SK-N-MC (cell line): ENCODE measurements around the gene ARHGEF7.

Experiments
- DNase-seq: peaks from one replicate; pipeline ENCODE4 v3.0.0-alpha.2; 2011; ENCODE audit warnings: low read depth, low spot score
- H3K27ac ChIP-seq: fragments of 200-600 bp; sonication (generic); 2 replicates; pipeline ENCODE4 v1.5.1; 2016; ENCODE audit warnings: mixed run types
- H3K36me3 ChIP-seq: fragments of 200-600 bp; sonication (generic); 2 replicates; pipeline ENCODE4 v1.6.1; 2017; ENCODE audit warnings: antibody characterized with exemption, low read length, mixed read lengths; ENCODE audit not compliant: insufficient read depth
- H3K4me3 ChIP-seq: fragments of 200-600 bp; sonication (generic); 2 replicates; pipeline ENCODE4 v1.5.1; 2016
- H3K9ac ChIP-seq: fragments of 200-600 bp; sonication (generic); 2 replicates; pipeline ENCODE4 v1.8.0; 2017; ENCODE audit warnings: mixed run types, mixed read lengths; ENCODE audit not compliant: insufficient read length
- H3K9me3 ChIP-seq: fragments of 200-600 bp; sonication (generic); 2 replicates; pipeline ENCODE4 v1.6.1; 2017; ENCODE audit warnings: low read depth, mild to moderate bottlenecking, antibody characterized with exemption, low read length, moderate library complexity, mixed read lengths
- EZH2 ChIP-seq: fragments of 200-600 bp; sonication (generic); IDR thresholded peaks from one replicate; pipeline ENCODE4 v1.6.1; 2017; ENCODE audit warnings: antibody characterized with exemption
- FOXP2 ChIP-seq: optimal IDR thresholded peaks from 2 replicates; pipeline ENCODE3; 2011; ENCODE audit warnings: mild to moderate bottlenecking, moderate library complexity; ENCODE audit not compliant: insufficient read depth; ENCODE audit errors: extremely low read length, control extremely low read depth
- POLR2AphosphoS5 ChIP-seq: IDR thresholded peaks from 2 replicates; pipeline ENCODE4 v1.6.1; 2012; ENCODE audit warnings: mild to moderate bottlenecking, low read depth, low read length, borderline replicate concordance

The ARHGEF7 gene

DNA sequence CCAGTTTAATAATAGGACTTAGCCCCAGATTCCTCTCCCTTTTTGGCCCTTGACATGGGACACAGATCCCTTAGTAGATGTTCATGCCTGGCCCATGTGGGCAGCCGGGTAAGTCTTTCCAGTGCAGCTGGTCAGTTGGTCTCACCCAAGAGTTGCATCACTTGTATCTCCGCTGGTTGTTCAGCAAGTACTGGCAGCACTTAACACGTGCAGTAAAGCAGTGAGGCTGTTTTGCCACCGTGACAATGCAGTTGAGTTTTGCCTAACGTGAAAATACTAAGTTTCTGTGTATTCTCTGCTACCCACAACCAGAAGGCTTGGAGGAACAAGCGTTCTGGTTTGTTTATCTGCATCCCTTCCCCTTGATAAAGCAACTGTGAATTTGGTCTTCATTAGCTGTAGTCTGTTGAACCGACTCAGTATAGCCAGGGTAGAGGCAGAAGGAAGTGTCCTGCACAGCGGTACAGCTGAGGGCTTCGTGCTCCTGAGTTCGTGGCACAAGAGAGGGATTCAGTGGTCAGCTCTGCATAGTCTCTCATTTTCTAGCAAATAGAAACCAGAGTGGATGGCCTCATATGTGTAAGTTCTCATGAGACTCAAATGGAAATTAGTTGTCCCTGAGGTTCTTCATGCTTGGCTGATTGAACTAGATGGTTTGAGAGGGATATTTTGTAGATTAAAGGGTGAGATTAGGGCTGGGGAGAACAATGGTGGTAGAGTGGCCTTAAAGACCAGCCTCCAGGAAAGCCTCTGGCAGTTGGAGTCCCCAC lies 50.3 kb downstream of the ARHGEF7 start:
- DNase-seq = no peak
- H3K36me3 ChIP-seq = no peaks in the 10 kb centered on the region
- H3K9ac ChIP-seq = no peak overlapping the region
- no peak overlapping the region for H3K27ac ChIP-seq
- TF ChIP-seq POLR2AphosphoS5 = no peak
- TF ChIP-seq EZH2 = no peak
- TF ChIP-seq FOXP2 = no peak
- H3K9me3 ChIP-seq = no peaks in the 10 kb centered on the region
- no peak overlapping the region for H3K4me3 ChIP-seq

DNA sequence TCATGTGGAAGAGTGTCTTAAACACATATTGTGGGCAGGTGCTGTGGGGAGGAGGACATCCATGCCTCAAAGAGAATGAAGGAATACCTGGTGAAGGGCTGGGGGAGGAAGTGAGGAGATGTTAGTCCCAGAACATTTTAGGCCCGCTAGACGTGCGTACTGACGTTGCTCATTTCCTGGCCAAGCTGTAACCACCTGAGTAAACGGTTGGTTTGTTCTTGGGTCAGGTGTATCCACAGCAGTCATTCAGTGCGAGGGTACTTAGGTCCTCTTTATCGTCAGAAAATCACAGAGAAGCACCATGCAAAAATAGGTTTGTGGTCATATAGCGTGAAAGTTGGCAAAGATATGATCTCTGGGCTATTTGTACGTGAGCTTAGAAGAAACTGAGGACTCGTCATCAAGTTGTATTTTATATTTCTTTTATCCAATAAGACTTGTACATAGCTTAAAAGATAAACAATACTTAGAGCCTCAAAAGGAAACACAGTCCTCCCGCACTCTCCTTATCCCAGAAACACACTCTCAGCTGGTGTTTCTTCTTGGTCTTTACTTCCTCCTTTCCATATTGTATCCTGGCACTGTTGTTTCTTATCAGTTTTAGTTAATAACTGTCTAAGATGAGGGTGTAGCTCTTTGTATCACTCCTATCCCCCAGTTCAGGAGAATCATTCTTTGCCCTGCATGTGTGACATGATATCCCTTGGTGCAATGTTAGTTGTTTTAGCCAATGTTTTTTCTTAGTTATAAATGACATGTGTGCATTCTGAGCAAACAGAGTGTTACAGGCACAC lies 52.0 kb downstream of the ARHGEF7 start:
- Histone ChIP-seq H3K9ac (no peak overlapping the region), H3K36me3 (no peaks in the 10 kb centered on the region), H3K9me3 (no peaks in the 10 kb centered on the region), H3K27ac (no peak overlapping the region), H3K4me3 (no peak overlapping the region)
- no peak for TF ChIP-seq EZH2
- no peak for TF ChIP-seq POLR2AphosphoS5
- TF ChIP-seq FOXP2 = no peak
- no peak for DNase-seq

GRCh38 chr13:111168107-111168506 lies 53.0 kb downstream of the ARHGEF7 start:
- Histone ChIP-seq H3K27ac (no peak overlapping the region), H3K9me3 (no peaks in the 10 kb centered on the region), H3K36me3 (no peaks in the 10 kb centered on the region), H3K9ac (no peak overlapping the region), H3K4me3 (no peak overlapping the region)
- DNase-seq = no peak
- TF ChIP-seq FOXP2 (no peak), POLR2AphosphoS5 (no peak), EZH2 (no peak)

DNA sequence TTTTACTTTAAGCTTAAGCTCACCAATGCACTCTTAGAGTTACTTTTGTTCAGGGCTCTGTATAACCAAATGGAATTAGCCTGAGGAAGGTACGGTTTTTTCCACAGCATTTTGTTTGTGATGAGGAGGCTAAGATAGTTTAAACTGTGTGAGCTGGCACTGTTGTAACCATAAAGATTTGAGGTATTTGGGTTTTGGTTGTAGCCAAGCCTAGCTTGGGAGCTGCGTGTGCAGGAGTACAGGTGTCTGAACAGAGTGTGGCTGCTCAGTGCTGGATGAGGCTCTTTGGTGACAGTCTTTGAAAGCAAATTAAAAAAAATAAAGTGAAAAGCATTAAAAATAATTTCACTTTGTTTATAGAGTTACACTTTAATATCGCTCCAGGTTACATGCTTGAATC lies 56.0 kb downstream of the ARHGEF7 start:
- Histone ChIP-seq H3K27ac (no peak overlapping the region), H3K4me3 (no peak overlapping the region), H3K36me3 (no peaks in the 10 kb centered on the region), H3K9ac (no peak overlapping the region), H3K9me3 (no peaks in the 10 kb centered on the region)
- TF ChIP-seq POLR2AphosphoS5 (no peak), EZH2 (no peak), FOXP2 (no peak)
- DNase-seq = no peak

- H3K9me3 ChIP-seq = no peaks in the 10 kb centered on the region
- DNase-seq = no peak
- H3K27ac ChIP-seq = no peak overlapping the region
- H3K4me3 ChIP-seq = no peak overlapping the region
- TF ChIP-seq FOXP2 (no peak), POLR2AphosphoS5 (no peak), EZH2 (no peak)
- H3K36me3 ChIP-seq = no peaks in the 10 kb centered on the region
- no peak overlapping the region for H3K9ac ChIP-seq
Measured at GRCh38 chr13:111171629-111172028, 56.5 kb downstream of the ARHGEF7 start.

DNA sequence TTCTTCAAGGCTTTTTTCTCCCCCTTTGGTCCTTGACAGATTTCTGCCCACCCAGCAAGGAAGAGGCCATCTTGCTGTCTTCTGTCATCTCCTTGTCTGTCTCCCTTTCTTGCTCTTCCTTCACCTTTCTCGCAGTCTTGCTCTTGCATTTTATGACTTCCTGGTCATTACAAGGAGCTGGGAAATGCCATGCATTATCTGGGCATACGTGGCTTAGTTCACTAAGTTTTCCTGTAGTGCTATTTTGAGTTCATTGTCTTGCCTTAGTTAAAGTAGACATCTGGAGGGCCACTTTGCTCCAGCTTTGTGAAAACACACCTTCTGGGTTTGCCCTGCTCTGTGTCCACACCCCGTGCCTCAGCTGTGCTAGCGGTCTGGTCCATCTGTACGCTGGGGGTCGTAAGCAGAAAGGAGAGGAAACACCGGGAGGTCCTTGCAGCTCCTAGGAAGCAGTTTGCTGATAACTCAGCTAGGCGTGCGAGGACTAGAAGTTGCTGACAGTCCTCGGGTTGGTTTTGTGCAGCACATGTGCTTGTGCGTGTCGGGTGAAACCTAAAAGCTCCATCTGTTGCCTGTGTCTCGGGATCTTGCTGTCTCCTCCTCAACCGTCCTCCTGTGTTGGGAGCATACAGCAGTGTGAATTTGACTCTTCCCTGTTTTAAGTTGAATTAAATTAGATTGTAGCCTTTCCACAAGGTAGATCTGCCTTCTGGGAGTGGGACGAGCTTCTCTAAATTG lies 59.4 kb downstream of the ARHGEF7 start:
- DNase-seq = no peak

DNA sequence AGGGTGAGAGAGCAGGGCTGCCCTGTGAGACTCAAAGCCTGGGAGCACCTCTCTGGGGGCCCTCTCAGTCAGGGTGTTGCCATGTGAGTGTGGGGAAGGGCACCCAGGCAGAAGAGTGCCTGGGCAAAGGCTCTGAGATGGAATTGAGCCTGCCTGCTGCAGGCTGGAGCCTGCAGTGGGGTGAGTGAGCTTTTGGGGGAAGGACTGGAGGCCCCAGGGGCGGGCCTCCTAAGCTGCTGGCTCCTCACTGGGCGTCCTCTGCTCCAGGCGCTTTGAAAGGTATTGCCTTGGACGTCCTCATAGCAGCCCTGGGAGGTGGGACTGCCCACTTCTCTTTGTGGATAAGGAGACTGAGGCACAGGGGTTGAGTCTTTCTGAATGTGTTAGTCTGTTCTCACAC lies 60.3 kb downstream of the ARHGEF7 start:
- no peak for TF ChIP-seq FOXP2
- no peak for TF ChIP-seq EZH2
- H3K4me3 ChIP-seq = no peak overlapping the region
- no peaks in the 10 kb centered on the region for H3K36me3 ChIP-seq
- no peak overlapping the region for H3K27ac ChIP-seq
- no peak overlapping the region for H3K9ac ChIP-seq
- H3K9me3 ChIP-seq = no peaks in the 10 kb centered on the region
- DNase-seq = no peak

More for the DNA sequence above, 59.4 kb downstream of the ARHGEF7 start:
- Histone ChIP-seq H3K4me3 (no peak overlapping the region), H3K9ac (no peak overlapping the region), H3K9me3 (no peaks in the 10 kb centered on the region), H3K36me3 (no peaks in the 10 kb centered on the region), H3K27ac (no peak overlapping the region)
- TF ChIP-seq FOXP2 (no peak), POLR2AphosphoS5 (no peak), EZH2 (no peak)

DNA sequence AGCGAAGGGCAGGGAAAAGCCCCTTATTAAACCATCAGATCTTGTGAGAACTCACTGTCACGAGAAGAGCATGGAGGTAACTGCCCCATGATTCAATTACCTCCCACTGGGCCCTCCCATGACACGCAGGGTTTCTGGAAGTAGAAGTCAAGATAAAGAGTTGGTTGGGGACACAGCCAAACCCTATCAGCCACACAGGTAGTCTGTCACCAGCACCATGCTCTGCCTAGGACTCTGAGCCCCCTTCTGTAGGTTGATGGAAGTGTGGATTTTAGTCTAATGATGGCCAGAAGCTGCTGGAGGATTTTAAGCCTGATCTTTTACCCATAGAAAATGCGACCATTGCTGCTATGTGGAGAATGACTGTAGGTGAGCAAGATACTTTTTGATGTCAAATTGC lies 60.8 kb downstream of the ARHGEF7 start:
- Histone ChIP-seq H3K36me3 (no peaks in the 10 kb centered on the region), H3K9ac (no peak overlapping the region), H3K27ac (no peak overlapping the region), H3K9me3 (no peaks in the 10 kb centered on the region), H3K4me3 (no peak overlapping the region)
- DNase-seq = no peak
- TF ChIP-seq FOXP2 (no peak), POLR2AphosphoS5 (no peak), EZH2 (no peak)
